Right renal cortex interstitium (tissue), 3 donors: ENCODE data around the gene NRF1. TPM values are rescaled to one million over a fixed set of nuclear protein-coding genes. Genes with fewer than 3 reads are reported as not detected.

Source experiments
- DNase-seq, 3 donors: peaks; one replicate each; pipeline ENCODE4 v3.0.0-alpha.2; 2013; ENCODE audit warnings: low read depth in 3 of 3, low spot score in 2 of 3
- polyA plus RNA-seq, 3 donors: library from polyadenylated mRNA; unstranded; fragments of 120-200 nt; gene quantifications; one replicate each; pipeline ENCODE4 v1.2.1, GENCODE V29; 2013; ENCODE audit not compliant: insufficient read length in 3 of 3

Gene NRF1
- polyA plus RNA-seq, 3 donors: 21.0 to 21.4 (median 21.1) TPM

- no peak for DNase-seq
These were observed 155.8 kb downstream of the NRF1 start for GRCh38 chr7:129767120-129768015.

GRCh38 chr7:129768614-129769399, 157.3 kb downstream of the NRF1 start:
- DNase-seq: no peak

- no peak for DNase-seq
These were observed 157.9 kb downstream of the NRF1 start for GRCh38 chr7:129769400-129769774.

GRCh38 chr7:129769866-129770808, 158.6 kb downstream of the NRF1 start:
- no peak for DNase-seq

- DNase-seq: no peak
These were observed 159.8 kb downstream of the NRF1 start for GRCh38 chr7:129771201-129771927.

GRCh38 chr7:129771928-129772479, 160.5 kb downstream of the NRF1 start:
- no peak for DNase-seq

GRCh38 chr7:129772646-129773280, 161.2 kb downstream of the NRF1 start:
- DNase-seq: no peak

GRCh38 chr7:129773328-129773731, 161.8 kb downstream of the NRF1 start:
- DNase-seq: no peak

- DNase-seq: no peak
These were observed 162.4 kb downstream of the NRF1 start for GRCh38 chr7:129773871-129774270.

GRCh38 chr7:129774359-129774758, 162.8 kb downstream of the NRF1 start:
- DNase-seq: no peak

GRCh38 chr7:129774871-129775694, 163.6 kb downstream of the NRF1 start:
- no peak for DNase-seq

- no peak for DNase-seq
These were observed 164.3 kb downstream of the NRF1 start for GRCh38 chr7:129775695-129776361.

- no peak for DNase-seq
These were observed 164.8 kb downstream of the NRF1 start for GRCh38 chr7:129776362-129776722.

GRCh38 chr7:129777195-129777844, 165.8 kb downstream of the NRF1 start:
- no peak for DNase-seq

GRCh38 chr7:129777993-129778769, 166.7 kb downstream of the NRF1 start:
- no peak for DNase-seq

GRCh38 chr7:129778770-129779601, 167.5 kb downstream of the NRF1 start:
- no peak for DNase-seq
